GM12878 (cell line): ENCODE data around the gene CTNNA2. TPM values are rescaled to one million over a fixed set of nuclear protein-coding genes. Genes with fewer than 3 reads are reported as not detected.

Experiments used
- ATAC-seq: fragments of 200-7000 bp; cut with Tn5 transposase; 3 replicates; pipeline ENCODE4 v1.9.1; 2020; ENCODE audit warnings: mild to moderate bottlenecking, moderate library complexity
- BruUV-seq: library from RNA; stranded (reverse); fragments of 400-500 nt; replicated peaks from 2 replicates; lab custom pipeline; 2021; lab: Mats Ljungman, UMichigan
- CTCF ChIA-PET: fragments of 300-600 bp; sonication (Branson Sonifier 250); formaldehyde crosslinking; extraction: SDS; loops from one replicate; lab custom pipeline; 2021; ENCODE audit warnings: inconsistent platforms; lab: Yijun Ruan, JAX
- POLR2A ChIA-PET: fragments of 350-600 bp; formaldehyde crosslinking; extraction: SDS; loops from one replicate; lab custom pipeline; 2021; ENCODE audit warnings: inconsistent platforms; lab: Charles Lee
- RAD21 ChIA-PET: fragments of 300-600 bp; sonication (Branson Sonifier 250); formaldehyde crosslinking; loops from one replicate; lab custom pipeline; 2023; ENCODE audit warnings: antibody characterized with exemption; ENCODE audit not compliant: unreplicated experiment; lab: Charles Lee
- SMC1A ChIA-PET: fragments of 300-600 bp; sonication (Branson Sonifier 250); formaldehyde crosslinking; loops from one replicate; lab custom pipeline; 2023; ENCODE audit not compliant: unreplicated experiment, uncharacterized antibody; lab: Charles Lee
- DNase-seq: peaks from one replicate; pipeline ENCODE4 v3.0.0-alpha.2; 2011; ENCODE audit warnings: low read depth, low spot score
- FAIRE-seq: peaks from 3 replicates; lab custom pipeline; 2011; peaks lifted over from hg19 to GRCh38; lab: Jason Lieb, UNC
- H2AFZ ChIP-seq: 2 replicates; pipeline ENCODE4 v1.6.0; 2011; ENCODE audit warnings: low read depth, low read length, control low read depth; ENCODE audit not compliant: control insufficient read depth
- H3K27ac ChIP-seq: 2 replicates; pipeline ENCODE4 v1.5.1; 2011; ENCODE audit warnings: control low read depth; ENCODE audit not compliant: control insufficient read depth, insufficient read depth
- H3K27me3 ChIP-seq, 2 experiments: replicated peaks in 1 of 2; 2 replicates each; pipeline versions ENCODE4 v1.6.0 to v1.6.1; 2011; ENCODE audit warnings: low read length in 1 of 2; ENCODE audit not compliant: control insufficient read depth in 2 of 2, insufficient read depth in 2 of 2
- H3K36me3 ChIP-seq, 2 experiments: 2 replicates each; pipeline ENCODE4 v1.5.1; 2011; ENCODE audit warnings: low read length in 1 of 2; ENCODE audit not compliant: control insufficient read depth in 2 of 2, insufficient read depth in 2 of 2
- H3K4me1 ChIP-seq: 2 replicates; pipeline ENCODE4 v1.6.1; 2011; ENCODE audit warnings: mild to moderate bottlenecking, low read length, moderate library complexity, mixed read lengths; ENCODE audit not compliant: control insufficient read depth, insufficient read depth
- H3K4me2 ChIP-seq: 2 replicates; pipeline ENCODE4 v1.6.0; 2011; ENCODE audit warnings: control low read depth; ENCODE audit not compliant: control insufficient read depth, insufficient read depth
- H3K4me3 ChIP-seq: fragments of 200-600 bp; sonication (generic); 2 replicates; pipeline ENCODE4 v1.5.1; 2016
- H3K79me2 ChIP-seq: 2 replicates; pipeline ENCODE4 v1.6.0; 2011; ENCODE audit warnings: low read length; ENCODE audit not compliant: control insufficient read depth, insufficient read depth
- H3K9ac ChIP-seq: 2 replicates; pipeline ENCODE4 v1.8.0; 2011; ENCODE audit warnings: low read length, control low read depth, mixed read lengths; ENCODE audit not compliant: control insufficient read depth, insufficient read depth
- H3K9me3 ChIP-seq: replicated peaks from 3 replicates; pipeline ENCODE4 v1.5.1; 2011; ENCODE audit warnings: mild to moderate bottlenecking, low read length; ENCODE audit not compliant: control insufficient read depth, insufficient read depth
- H4K20me1 ChIP-seq: 2 replicates; pipeline ENCODE4 v1.6.0; 2011; ENCODE audit not compliant: control insufficient read depth, insufficient read depth
- PAX8 ChIP-seq: fragments of 450-650 bp; IDR thresholded peaks from 2 replicates; pipeline ENCODE4 v1.6.1; 2017; ENCODE audit warnings: mild to moderate bottlenecking, moderate library complexity
- POLR2AphosphoS2 ChIP-seq: IDR thresholded peaks from 2 replicates; pipeline ENCODE4 v1.6.1; 2011; ENCODE audit warnings: low read depth, mild to moderate bottlenecking, low read length, improper control_type of control experiment, moderate library complexity
- RCOR1 ChIP-seq: conservative IDR thresholded peaks from 2 replicates; pipeline ENCODE4 v1.6.1; 2012; ENCODE audit warnings: low read depth, low read length, improper control_type of control experiment
- SREBF2 ChIP-seq: IDR thresholded peaks from 2 replicates; pipeline ENCODE4 v1.6.1; 2012; ENCODE audit warnings: mild to moderate bottlenecking, low read length
- WGBS: methylation state at CpG from one replicate; pipeline ENCODE4 v1.1.6; 2016; ENCODE audit warnings: low lambda C conversion rate; ENCODE audit not compliant: insufficient replicate concordance, insufficient coverage; ENCODE audit errors: missing lambda C conversion rate; 5-methylcytosine and 5-hydroxymethylcytosine counted together
- in situ Hi-C: fragments of 300-500 bp; cut with MboI; formaldehyde crosslinking; loops from 9 replicates; pipeline ENCODE4 v1.14.3; 2018; ENCODE audit warnings: mixed read lengths
- intact Hi-C: fragments of 100-400 bp; cut with micrococcal nuclease; formaldehyde crosslinking; loops from one replicate; pipeline ENCODE4 v1.14.2; 2022; ENCODE audit not compliant: unreplicated experiment
- polyA plus RNA-seq, 11 experiments: library from polyadenylated mRNA; depleted of rRNA in 4 of 11; unstranded in 6 of 11; stranded (reverse) in 5 of 11; fragments of >200 nt; fragmentation: Nextera tagmentation in 4 of 11; fragmentation: Illumina TruSeq in 1 of 11; extraction: Ambion mirVana in 4 of 11; extraction: Trizol in 1 of 11; gene quantifications; 1 replicate in 1 of 11; 2 replicates in 10 of 11; pipeline versions ENCODE4 v1.2.1 to v1.2.3, GENCODE V29; 2011 to 2016; ENCODE audit warnings: inconsistent platforms in 2 of 11, missing spikeins in 2 of 11, low read depth in 1 of 11
- total RNA-seq, 4 experiments: library from RNA; depleted of rRNA in 3 of 4; stranded (reverse); fragments of >200 nt in 3 of 4; fragmentation: Illumina TruSeq in 1 of 4; extraction: Trizol in 1 of 4; gene quantifications; 2 replicates each; pipeline versions ENCODE4 v1.2.1 to v1.2.3, GENCODE V29; 2013 to 2021
- TF ChIP-seq, protein P1 (sequence below): fragments of 450-650 bp; IDR thresholded peaks from 2 replicates; pipeline ENCODE4 v1.6.1; 2017; ENCODE audit warnings: borderline replicate concordance
- TF ChIP-seq, protein P2 (sequence below): fragments of 450-650 bp; IDR thresholded peaks from 2 replicates; pipeline ENCODE4 v1.6.1; 2016; ENCODE audit warnings: mild to moderate bottlenecking
- TF ChIP-seq, protein P3 (sequence below): IDR thresholded peaks from 2 replicates; pipeline ENCODE4 v1.6.1; 2011; ENCODE audit warnings: mild to moderate bottlenecking, low read depth, low read length, moderate library complexity; ENCODE audit not compliant: insufficient replicate concordance
- TF ChIP-seq, protein P4 (sequence below): fragments of 450-650 bp; IDR thresholded peaks from 2 replicates; pipeline ENCODE4 v1.6.1; 2017; ENCODE audit warnings: low read depth, mild to moderate bottlenecking, moderate library complexity

CTNNA2 gene
- total and polyA plus RNA-seq, 10 of the 15 experiments (the other 5 are each of a cell fraction or from before 2014, with no cell fraction given), result 2.4 to 36.2 (median 6.6) TPM

DNA sequence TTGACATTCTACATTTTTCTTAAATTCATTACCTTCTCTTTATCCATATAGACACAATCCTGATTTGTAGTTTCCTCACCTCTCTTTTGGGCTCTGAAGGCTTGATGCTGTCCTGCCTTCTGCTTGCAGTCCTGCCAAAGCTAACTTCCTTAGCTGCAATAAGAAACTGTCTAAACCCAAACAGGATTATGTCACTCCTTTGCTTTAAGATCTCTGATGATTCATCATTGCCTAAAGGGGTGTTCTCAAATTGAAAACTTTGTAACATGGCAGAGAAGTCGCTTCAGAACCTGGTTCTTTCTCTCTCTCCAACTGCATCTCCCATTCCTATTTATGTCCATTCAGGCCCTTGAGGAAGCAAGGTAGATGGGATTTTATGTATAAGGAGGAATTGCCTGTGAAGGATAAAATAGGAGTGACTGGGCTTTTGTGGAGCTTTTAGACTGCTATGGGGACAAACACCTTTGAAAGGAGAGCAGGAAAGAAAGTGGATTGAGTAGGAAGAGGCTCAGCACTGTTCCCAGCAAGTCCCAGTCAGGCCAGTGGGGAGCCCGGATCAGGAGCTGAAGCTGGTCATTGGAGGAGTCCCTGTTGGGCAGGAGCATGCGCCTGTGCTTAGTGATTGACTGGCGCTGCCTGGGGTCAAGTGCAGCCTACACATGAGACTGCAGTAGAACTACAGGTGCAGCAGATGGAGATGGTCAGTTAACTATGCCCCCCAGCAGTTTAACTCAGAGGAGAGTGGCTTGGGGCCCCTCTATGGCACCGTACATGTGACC lies 390.6 kb downstream of the CTNNA2 start:
- 22% methylated on average over 5 of the region's 5 CpGs for WGBS
- no peak overlapping the region for H2AFZ ChIP-seq
- RAD21 ChIA-PET, result no interaction called here
- H3K27me3 ChIP-seq, result no peaks in the 10 kb centered on the region; a peak in 1 of 4 replicates
- intact Hi-C loops (no loop called here), in situ Hi-C loops (no loop called here)
- ATAC-seq, result no peak
- H3K4me1 ChIP-seq, result no peaks in the 10 kb centered on the region
- POLR2A ChIA-PET, result no interaction called here
- CTCF ChIA-PET, result no interaction called here
- no peak overlapping the region for H3K4me2 ChIP-seq
- SMC1A ChIA-PET, result no interaction called here
- no peak for FAIRE-seq
- H3K27ac ChIP-seq, result no peak overlapping the region
- H3K79me2 ChIP-seq, result no peaks in the 10 kb centered on the region
- no peak overlapping the region for H3K4me3 ChIP-seq
- BruUV-seq, result no TSS peak
- H3K9ac ChIP-seq, result no peak overlapping the region
- TF ChIP-seq, protein P1, sequence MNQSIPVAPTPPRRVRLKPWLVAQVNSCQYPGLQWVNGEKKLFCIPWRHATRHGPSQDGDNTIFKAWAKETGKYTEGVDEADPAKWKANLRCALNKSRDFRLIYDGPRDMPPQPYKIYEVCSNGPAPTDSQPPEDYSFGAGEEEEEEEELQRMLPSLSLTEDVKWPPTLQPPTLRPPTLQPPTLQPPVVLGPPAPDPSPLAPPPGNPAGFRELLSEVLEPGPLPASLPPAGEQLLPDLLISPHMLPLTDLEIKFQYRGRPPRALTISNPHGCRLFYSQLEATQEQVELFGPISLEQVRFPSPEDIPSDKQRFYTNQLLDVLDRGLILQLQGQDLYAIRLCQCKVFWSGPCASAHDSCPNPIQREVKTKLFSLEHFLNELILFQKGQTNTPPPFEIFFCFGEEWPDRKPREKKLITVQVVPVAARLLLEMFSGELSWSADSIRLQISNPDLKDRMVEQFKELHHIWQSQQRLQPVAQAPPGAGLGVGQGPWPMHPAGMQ, result no peak
- TF ChIP-seq RCOR1 (no peak), POLR2AphosphoS2 (no peak), SREBF2 (no peak), PAX8 (no peak)
- TF ChIP-seq, protein P2, sequence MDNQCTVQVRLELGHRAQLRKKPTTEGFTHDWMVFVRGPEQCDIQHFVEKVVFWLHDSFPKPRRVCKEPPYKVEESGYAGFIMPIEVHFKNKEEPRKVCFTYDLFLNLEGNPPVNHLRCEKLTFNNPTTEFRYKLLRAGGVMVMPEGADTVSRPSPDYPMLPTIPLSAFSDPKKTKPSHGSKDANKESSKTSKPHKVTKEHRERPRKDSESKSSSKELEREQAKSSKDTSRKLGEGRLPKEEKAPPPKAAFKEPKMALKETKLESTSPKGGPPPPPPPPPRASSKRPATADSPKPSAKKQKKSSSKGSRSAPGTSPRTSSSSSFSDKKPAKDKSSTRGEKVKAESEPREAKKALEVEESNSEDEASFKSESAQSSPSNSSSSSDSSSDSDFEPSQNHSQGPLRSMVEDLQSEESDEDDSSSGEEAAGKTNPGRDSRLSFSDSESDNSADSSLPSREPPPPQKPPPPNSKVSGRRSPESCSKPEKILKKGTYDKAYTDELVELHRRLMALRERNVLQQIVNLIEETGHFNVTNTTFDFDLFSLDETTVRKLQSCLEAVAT, result no peak
- TF ChIP-seq, protein P3, sequence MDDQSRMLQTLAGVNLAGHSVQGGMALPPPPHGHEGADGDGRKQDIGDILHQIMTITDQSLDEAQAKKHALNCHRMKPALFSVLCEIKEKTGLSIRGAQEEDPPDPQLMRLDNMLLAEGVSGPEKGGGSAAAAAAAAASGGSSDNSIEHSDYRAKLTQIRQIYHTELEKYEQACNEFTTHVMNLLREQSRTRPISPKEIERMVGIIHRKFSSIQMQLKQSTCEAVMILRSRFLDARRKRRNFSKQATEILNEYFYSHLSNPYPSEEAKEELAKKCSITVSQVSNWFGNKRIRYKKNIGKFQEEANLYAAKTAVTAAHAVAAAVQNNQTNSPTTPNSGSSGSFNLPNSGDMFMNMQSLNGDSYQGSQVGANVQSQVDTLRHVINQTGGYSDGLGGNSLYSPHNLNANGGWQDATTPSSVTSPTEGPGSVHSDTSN, result no peak
- TF ChIP-seq, protein P4, sequence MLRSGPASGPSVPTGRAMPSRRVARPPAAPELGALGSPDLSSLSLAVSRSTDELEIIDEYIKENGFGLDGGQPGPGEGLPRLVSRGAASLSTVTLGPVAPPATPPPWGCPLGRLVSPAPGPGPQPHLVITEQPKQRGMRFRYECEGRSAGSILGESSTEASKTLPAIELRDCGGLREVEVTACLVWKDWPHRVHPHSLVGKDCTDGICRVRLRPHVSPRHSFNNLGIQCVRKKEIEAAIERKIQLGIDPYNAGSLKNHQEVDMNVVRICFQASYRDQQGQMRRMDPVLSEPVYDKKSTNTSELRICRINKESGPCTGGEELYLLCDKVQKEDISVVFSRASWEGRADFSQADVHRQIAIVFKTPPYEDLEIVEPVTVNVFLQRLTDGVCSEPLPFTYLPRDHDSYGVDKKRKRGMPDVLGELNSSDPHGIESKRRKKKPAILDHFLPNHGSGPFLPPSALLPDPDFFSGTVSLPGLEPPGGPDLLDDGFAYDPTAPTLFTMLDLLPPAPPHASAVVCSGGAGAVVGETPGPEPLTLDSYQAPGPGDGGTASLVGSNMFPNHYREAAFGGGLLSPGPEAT, result no peak
- TF ChIP-seq, all 136 proteins: peak for 0
- no peak for DNase-seq
- Histone ChIP-seq H3K9me3 (no peaks in the 10 kb centered on the region), H3K36me3 (no peaks in the 10 kb centered on the region), H4K20me1 (no peaks in the 10 kb centered on the region)
